Measurements from ENCODE around the gene GRK7. TPM values are rescaled to one million over a fixed set of nuclear protein-coding genes. Genes with fewer than 3 reads are reported as not detected.

Gene GRK7
- total RNA-seq, 1 donor from 2014 or later = not detected

- peaks cover 4% of the 10 kb centered on the region for H3K4me1 Mint-ChIP-seq (ENCODE audit: low read depth)
- no peak for DNase-seq (ENCODE audit: low spot score)
- H3K27ac Mint-ChIP-seq (ENCODE audit: unreplicated experiment) = no peak overlapping the region
- no peak overlapping the region for H3K4me3 Mint-ChIP-seq (ENCODE audit: unreplicated experiment)
- TF ChIP-seq CTCF (IDR thresholded peaks at IDR 0.05) = no peak
- H3K27me3 Mint-ChIP-seq (ENCODE audit: low read depth) = peaks cover 4% of the 10 kb centered on the region
- peaks cover 12% of the 10 kb centered on the region for H3K9me3 Mint-ChIP-seq (ENCODE audit: low read depth)
- H3K36me3 Mint-ChIP-seq (ENCODE audit: low read depth) = peaks cover 3% of the 10 kb centered on the region
Measured at GRCh38 chr3:141812084-141812483, 48.9 kb downstream of the GRK7 start.

GRCh38 chr3:141812586-141812985, 49.4 kb downstream of the GRK7 start:
- peaks cover 12% of the 10 kb centered on the region for H3K9me3 Mint-ChIP-seq (ENCODE audit: low read depth)
- no peak for DNase-seq (ENCODE audit: low spot score)
- TF ChIP-seq CTCF (IDR thresholded peaks at IDR 0.05) = no peak
- H3K27me3 Mint-ChIP-seq (ENCODE audit: low read depth) = peaks cover 4% of the 10 kb centered on the region
- peaks cover 4% of the 10 kb centered on the region for H3K4me1 Mint-ChIP-seq (ENCODE audit: low read depth)
- H3K27ac Mint-ChIP-seq (ENCODE audit: unreplicated experiment) = no peak overlapping the region
- peaks cover 3% of the 10 kb centered on the region for H3K36me3 Mint-ChIP-seq (ENCODE audit: low read depth)
- no peak overlapping the region for H3K4me3 Mint-ChIP-seq (ENCODE audit: unreplicated experiment)

Other genes starting within 250 kb of the GRK7 start
- 104 to 105 TPM (median 104 TPM) in 3 replicates for gene RNF7, start 25.1 kb upstream of the GRK7 start, total RNA-seq
- 143 to 165 TPM (median 161 TPM) in 3 replicates for gene ATP1B3, start 113.2 kb downstream of the GRK7 start, total RNA-seq

Measured in chondrocyte (in vitro differentiated cells).